Keratinocyte (primary cell): Measurements from ENCODE around the gene FBXL13. TPM values are rescaled to one million over a fixed set of nuclear protein-coding genes. Genes with fewer than 3 reads are reported as not detected.

ENCODE experiments used
- DNase-seq: peaks from one replicate; pipeline ENCODE4 v3.0.0-alpha.2; 2011; ENCODE audit warnings: low read depth, missing footprints, low spot score
- FAIRE-seq: peaks from 2 replicates; lab custom pipeline; 2011; peaks lifted over from hg19 to GRCh38; lab: Jason Lieb, UNC
- H2AFZ ChIP-seq: 2 replicates; pipeline ENCODE4 v1.6.0; 2012; ENCODE audit warnings: low read length, control low read depth, inconsistent platforms; ENCODE audit not compliant: control insufficient read depth
- H3K27ac ChIP-seq: 2 replicates; pipeline ENCODE4 v1.5.1; 2011; ENCODE audit warnings: low read length; ENCODE audit not compliant: control insufficient read depth, insufficient read depth
- H3K27me3 ChIP-seq: 3 replicates; pipeline ENCODE4 v1.6.0; 2011; ENCODE audit warnings: low read length; ENCODE audit not compliant: control insufficient read depth, insufficient read depth; ENCODE audit errors: extremely low read depth
- H3K36me3 ChIP-seq, 2 experiments: 2 replicates in 1 of 2; 3 replicates in 1 of 2; pipeline ENCODE4 v1.5.1; 2011; ENCODE audit warnings: low read length in 2 of 2, mild to moderate bottlenecking in 1 of 2; ENCODE audit not compliant: control insufficient read depth in 2 of 2, insufficient read depth in 2 of 2; ENCODE audit errors: extremely low read depth in 1 of 2
- H3K4me1 ChIP-seq: 3 replicates; pipeline ENCODE4 v1.5.1; 2011; ENCODE audit warnings: low read length; ENCODE audit not compliant: control insufficient read depth, insufficient read depth; ENCODE audit errors: extremely low read depth
- H3K4me2 ChIP-seq: 3 replicates; pipeline ENCODE4 v1.6.0; 2011; ENCODE audit warnings: low read depth, low read length; ENCODE audit not compliant: control insufficient read depth, insufficient read depth; ENCODE audit errors: extremely low read depth
- H3K4me3 ChIP-seq, 3 experiments: fragments of 200-600 bp in 1 of 3; sonication (generic) in 1 of 3; 2 replicates in 2 of 3; 3 replicates in 1 of 3; pipeline ENCODE4 v1.5.1; 2011 to 2016; ENCODE audit warnings: low read length in 3 of 3, mild to moderate bottlenecking in 3 of 3, control low read depth in 2 of 3, inconsistent platforms in 1 of 3, low read depth in 1 of 3, mixed read lengths in 1 of 3, mixed run types in 1 of 3, moderate library complexity in 1 of 3; ENCODE audit not compliant: control insufficient read depth in 2 of 3, insufficient read depth in 2 of 3; ENCODE audit errors: extremely low read depth in 1 of 3
- H3K79me2 ChIP-seq: 2 replicates; pipeline ENCODE4 v1.6.0; 2012; ENCODE audit warnings: low read length; ENCODE audit not compliant: control insufficient read depth, insufficient read depth
- H3K9ac ChIP-seq: 3 replicates; pipeline ENCODE4 v1.6.0; 2011; ENCODE audit warnings: low read length; ENCODE audit not compliant: control insufficient read depth, insufficient read depth; ENCODE audit errors: extremely low read depth
- H3K9me1 ChIP-seq: 3 replicates; pipeline ENCODE4 v1.6.0; 2011; ENCODE audit warnings: low read length; ENCODE audit not compliant: control insufficient read depth, insufficient read depth; ENCODE audit errors: extremely low read depth
- H3K9me3 ChIP-seq: 2 replicates; pipeline ENCODE4 v1.5.1; 2012; ENCODE audit warnings: low read depth, low read length; ENCODE audit not compliant: control insufficient read depth
- H4K20me1 ChIP-seq: 3 replicates; pipeline ENCODE4 v1.6.0; 2011; ENCODE audit warnings: low read length; ENCODE audit not compliant: control insufficient read depth, insufficient read depth; ENCODE audit errors: extremely low read depth
- EZH2 ChIP-seq: IDR thresholded peaks from one replicate; pipeline ENCODE4 v1.6.1; 2012; ENCODE audit warnings: inconsistent platforms, mild to moderate bottlenecking, low read length, moderate library complexity
- dilution Hi-C: fragments of 300-500 bp; cut with MboI; formaldehyde crosslinking; loops from one replicate; pipeline ENCODE4 v1.7.0; 2020; ENCODE audit warnings: low sequenced_read_pairs; ENCODE audit not compliant: extremely low pct_ligation_motif_present
- polyA plus RNA-seq, 5 experiments: library from polyadenylated mRNA; depleted of rRNA in 3 of 5; stranded (reverse) in 3 of 5; stranded (forward) in 1 of 5; unstranded in 1 of 5; fragments of >200 nt; gene quantifications; 1 replicate in 1 of 5; 2 replicates in 3 of 5; 3 replicates in 1 of 5; pipeline versions ENCODE4 v1.2.1 to v1.2.3, GENCODE V29; 2011 to 2012; ENCODE audit warnings: missing spikeins in 2 of 5, low read depth in 1 of 5, low replicate concordance in 1 of 5
- TF ChIP-seq, protein P1 (sequence below), 3 experiments: IDR thresholded peaks in 1 of 3; conservative IDR thresholded peaks in 1 of 3; optimal IDR thresholded peaks in 1 of 3; 2 replicates in 2 of 3; 3 replicates in 1 of 3; pipeline versions ENCODE3 to v1.5.1; 2011; ENCODE audit warnings: low read length in 3 of 3, mild to moderate bottlenecking in 3 of 3, moderate library complexity in 2 of 3, control low read depth in 1 of 3, inconsistent platforms in 1 of 3; ENCODE audit not compliant: insufficient read depth in 2 of 3; ENCODE audit errors: extremely low read depth in 1 of 3

The FBXL13 gene
- polyA plus RNA-seq, 1 donor (not counting 4 experiments of a cell fraction or from before 2014, with no cell fraction given): 0.20 TPM

DNA sequence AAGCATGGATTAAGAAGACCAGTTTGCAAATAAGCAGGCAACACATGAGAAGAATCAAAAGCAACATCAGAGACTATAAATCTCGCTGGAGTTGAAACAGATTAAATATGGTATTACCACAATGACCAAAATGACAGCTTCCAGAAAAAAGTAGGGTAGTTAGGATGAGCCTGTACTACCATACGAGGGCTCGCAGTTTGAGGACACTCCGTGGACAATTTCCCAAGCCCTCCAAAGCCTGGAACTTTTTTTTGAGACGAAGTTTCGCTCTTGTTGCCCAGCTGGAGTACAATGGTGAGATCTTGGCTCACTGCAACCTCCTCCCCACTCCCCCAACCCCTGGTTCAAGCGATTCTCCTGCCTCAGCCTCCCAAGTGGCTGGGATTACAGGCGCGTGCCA lies 160.8 kb downstream of the FBXL13 start:
- H3K4me2 ChIP-seq: no peak overlapping the region
- H2AFZ ChIP-seq: no peak overlapping the region
- H3K4me3 ChIP-seq: no peak overlapping the region
- FAIRE-seq (no peak), DNase-seq (no peak)
- no peaks in the 10 kb centered on the region for H3K36me3 ChIP-seq
- H4K20me1 ChIP-seq: no peaks in the 10 kb centered on the region
- TF ChIP-seq EZH2: no peak
- TF ChIP-seq, protein P1, sequence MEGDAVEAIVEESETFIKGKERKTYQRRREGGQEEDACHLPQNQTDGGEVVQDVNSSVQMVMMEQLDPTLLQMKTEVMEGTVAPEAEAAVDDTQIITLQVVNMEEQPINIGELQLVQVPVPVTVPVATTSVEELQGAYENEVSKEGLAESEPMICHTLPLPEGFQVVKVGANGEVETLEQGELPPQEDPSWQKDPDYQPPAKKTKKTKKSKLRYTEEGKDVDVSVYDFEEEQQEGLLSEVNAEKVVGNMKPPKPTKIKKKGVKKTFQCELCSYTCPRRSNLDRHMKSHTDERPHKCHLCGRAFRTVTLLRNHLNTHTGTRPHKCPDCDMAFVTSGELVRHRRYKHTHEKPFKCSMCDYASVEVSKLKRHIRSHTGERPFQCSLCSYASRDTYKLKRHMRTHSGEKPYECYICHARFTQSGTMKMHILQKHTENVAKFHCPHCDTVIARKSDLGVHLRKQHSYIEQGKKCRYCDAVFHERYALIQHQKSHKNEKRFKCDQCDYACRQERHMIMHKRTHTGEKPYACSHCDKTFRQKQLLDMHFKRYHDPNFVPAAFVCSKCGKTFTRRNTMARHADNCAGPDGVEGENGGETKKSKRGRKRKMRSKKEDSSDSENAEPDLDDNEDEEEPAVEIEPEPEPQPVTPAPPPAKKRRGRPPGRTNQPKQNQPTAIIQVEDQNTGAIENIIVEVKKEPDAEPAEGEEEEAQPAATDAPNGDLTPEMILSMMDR (optimal IDR thresholded peaks at IDR 0.05 in 1 of 3, IDR thresholded peaks at IDR 0.05 in 1 of 3, conservative IDR thresholded peaks at IDR 0.05 in 1 of 3; ENCODE audit: extremely low read depth in 1 of 3, insufficient read depth in 2 of 3, low read length in 3 of 3): no peak
- H3K9me1 ChIP-seq: no peaks in the 10 kb centered on the region
- H3K4me1 ChIP-seq: peaks cover 9% of the 10 kb centered on the region
- H3K79me2 ChIP-seq: no peaks in the 10 kb centered on the region
- no peaks in the 10 kb centered on the region for H3K9me3 ChIP-seq
- dilution Hi-C loops: no loop called here
- H3K27ac ChIP-seq: no peak overlapping the region
- H3K27me3 ChIP-seq: no peaks in the 10 kb centered on the region
- no peak overlapping the region for H3K9ac ChIP-seq

DNA sequence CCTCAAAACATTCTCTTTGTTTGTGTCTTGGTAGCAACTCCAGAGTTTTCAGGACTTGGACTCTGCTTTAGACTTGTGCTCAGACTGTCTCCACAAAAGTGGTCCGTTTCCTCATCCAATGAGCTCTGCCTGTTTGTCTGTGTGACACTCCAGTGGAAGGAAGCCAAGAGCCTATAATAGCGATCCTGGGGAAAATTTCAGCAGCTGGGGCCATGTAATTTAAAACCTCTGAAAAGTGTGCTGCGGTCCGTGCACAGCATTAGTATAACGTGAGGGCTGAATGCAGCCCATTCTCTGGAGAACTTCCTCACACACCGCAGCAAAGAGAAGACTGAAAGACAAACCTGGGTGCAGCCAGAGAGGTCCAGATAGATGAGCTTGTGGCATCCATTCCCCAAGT lies 161.9 kb downstream of the FBXL13 start, which contains the start of gene LRRC17:
TSS of gene LRRC17 (plus strand) at position 259 of the 400 bp plus-strand sequence. CDS start 20,914 bp downstream, outside the sequence.
- Histone ChIP-seq H3K4me1 (peaks cover 9% of the 10 kb centered on the region), H3K36me3 (no peaks in the 10 kb centered on the region), H3K4me2 (no peak within 1 kb of the TSS), H3K9me1 (no peaks in the 10 kb centered on the region), H3K9me3 (no peaks in the 10 kb centered on the region), H4K20me1 (no peaks in the 10 kb centered on the region), H3K27me3 (no peaks in the 10 kb centered on the region), H3K9ac (no peak within 1 kb of the TSS), H3K79me2 (no peaks in the 10 kb centered on the region), H3K27ac (no peak within 1 kb of the TSS), H3K4me3 (no peak within 1 kb of the TSS), H2AFZ (no peak within 1 kb of the TSS)
- dilution Hi-C loops: no loop called here
- no peak for DNase-seq
- no peak for FAIRE-seq
- no peak for TF ChIP-seq EZH2
- TF ChIP-seq, protein P1 (optimal IDR thresholded peaks at IDR 0.05 in 1 of 3, IDR thresholded peaks at IDR 0.05 in 1 of 3, conservative IDR thresholded peaks at IDR 0.05 in 1 of 3; ENCODE audit: extremely low read depth in 1 of 3, insufficient read depth in 2 of 3, low read length in 3 of 3): no peak
